HG03175 (cell line): ENCODE results near the gene MUC5B.

Experiments
- ATAC-seq: cut with Tn5 transposase; IDR thresholded peaks from one replicate; pipeline ENCODE4 v1.9.1; 2021; ENCODE audit warnings: mild to moderate bottlenecking, moderate library complexity; ENCODE audit not compliant: unreplicated experiment

Gene MUC5B

DNA sequence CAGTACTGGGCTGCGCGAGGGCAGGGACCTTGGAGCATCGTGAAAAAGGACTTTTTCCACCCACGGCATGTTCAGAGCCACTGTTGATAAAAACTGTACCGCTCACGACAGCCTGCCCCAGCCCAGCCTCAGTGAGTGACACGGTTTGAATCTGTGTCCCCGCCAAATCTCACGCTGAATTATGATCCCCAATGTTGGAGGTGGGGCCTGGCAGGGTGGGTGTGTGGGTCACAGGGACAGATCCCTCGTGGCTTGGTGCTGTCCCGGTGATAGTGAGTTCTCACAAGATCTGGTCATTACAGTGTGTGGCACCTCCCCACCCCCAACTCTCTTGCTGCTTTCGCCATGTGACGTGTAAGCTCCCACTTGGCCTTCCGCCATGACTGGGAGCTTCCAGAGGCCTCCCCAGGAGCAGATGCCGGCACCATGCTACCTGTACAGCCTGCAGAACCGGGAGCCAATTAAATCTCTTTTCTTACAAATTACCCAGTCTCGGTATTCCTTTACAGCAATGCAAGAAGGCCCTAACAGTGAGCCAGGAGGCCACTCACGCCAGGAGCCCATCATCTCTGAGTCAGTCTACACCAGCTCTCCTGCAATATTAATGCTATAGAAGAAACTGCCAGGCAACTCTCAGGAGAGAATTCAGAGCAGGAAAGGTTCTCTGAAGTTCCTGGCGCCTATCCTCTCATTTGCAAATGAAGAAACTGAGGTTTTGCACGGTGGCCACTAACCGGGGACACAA lies 85.3 kb downstream of the MUC5B start:
- ATAC-seq = no peak

GRCh38 chr11:1308743-1309497 lies 86.1 kb downstream of the MUC5B start:
- peak; percentile 41 for ATAC-seq

DNA sequence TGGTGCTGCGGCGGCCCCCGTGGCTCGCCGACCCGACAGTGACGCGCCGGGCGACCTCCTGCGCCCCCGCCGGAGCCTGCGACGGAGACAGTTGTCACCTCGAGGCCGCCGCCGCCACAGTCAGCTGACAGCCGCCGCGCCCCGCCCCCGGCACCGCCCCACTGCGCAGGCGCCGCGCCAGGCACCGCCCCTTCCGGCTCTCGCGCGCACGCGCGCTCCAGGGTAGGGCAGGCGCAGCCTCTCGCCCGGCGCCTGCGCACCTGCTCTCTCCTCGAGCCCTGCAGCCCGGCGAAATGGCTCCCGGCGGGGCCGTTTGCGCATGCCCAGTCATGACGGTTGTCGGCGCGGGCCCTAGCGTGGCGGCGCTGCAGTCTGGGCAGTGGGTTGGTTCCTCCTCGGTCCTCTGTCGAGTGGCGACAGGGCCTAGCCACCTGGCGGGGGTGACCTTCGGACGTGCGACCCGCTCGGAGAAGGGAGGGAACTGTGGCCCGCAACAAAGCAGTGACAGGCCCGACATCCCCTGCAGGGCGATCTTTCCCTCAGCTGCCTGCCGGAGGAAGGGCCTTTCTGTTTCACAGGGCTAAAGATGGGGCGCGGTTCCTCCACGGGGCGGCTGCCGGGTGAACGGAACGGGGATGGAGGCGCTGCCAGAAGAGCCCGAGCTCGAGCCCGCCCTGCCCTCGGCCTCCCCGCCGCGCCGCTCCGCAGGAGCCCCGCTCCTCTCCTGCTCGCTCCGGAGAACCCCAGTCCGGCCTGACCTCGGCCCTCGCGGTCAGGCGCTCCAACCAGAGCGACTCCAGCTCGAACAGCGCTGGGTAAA lies 86.8 kb downstream of the MUC5B start, which contains the start of gene TOLLIP:
Gene TOLLIP, minus strand, starts transcription at position 135 of the 820 bp plus-strand sequence. Its CDS starts 134 bp downstream, at position 1.
- peak; percentile 77 for ATAC-seq

GRCh38 chr11:1310318-1310687 lies 87.4 kb downstream of the MUC5B start:
- no peak for ATAC-seq

GRCh38 chr11:1310772-1311468 lies 88.1 kb downstream of the MUC5B start:
- no peak for ATAC-seq
